SKM-1 treated with dmso at 0.1 percent for 144 hours (cell line): ENCODE results near the gene NRL.
"Not testable (repeated sequence)": the region's sequence is repeated elsewhere in the genome, so short reads cannot be mapped to it uniquely, and the experiment has no call there.

Experiments used
- DNase-seq: peaks from one replicate; lab custom pipeline; 2025; ENCODE audit not compliant: unreplicated experiment; lab: John Stamatoyannopoulos, UW

NRL gene

DNA sequence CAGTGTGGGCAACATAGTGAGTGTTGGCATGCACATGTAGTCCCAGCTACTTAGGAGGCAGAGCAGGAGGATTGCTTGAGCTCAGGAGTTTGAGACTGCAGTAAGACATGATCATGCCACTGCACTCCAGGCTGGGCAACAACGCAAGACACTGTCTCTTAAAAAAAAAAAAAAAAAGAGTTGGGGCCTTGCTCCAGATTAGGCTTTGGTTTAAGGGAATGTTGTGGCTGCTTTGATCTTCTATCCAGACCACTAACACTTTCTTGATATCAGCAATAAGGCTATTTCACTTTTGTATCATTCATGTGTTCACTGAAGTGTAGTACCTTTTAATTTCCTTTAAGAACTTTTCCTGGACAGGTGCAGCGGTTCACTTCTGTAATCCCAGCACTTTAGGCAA lies 12.9 kb upstream of the NRL start:
- no peak for DNase-seq

DNA sequence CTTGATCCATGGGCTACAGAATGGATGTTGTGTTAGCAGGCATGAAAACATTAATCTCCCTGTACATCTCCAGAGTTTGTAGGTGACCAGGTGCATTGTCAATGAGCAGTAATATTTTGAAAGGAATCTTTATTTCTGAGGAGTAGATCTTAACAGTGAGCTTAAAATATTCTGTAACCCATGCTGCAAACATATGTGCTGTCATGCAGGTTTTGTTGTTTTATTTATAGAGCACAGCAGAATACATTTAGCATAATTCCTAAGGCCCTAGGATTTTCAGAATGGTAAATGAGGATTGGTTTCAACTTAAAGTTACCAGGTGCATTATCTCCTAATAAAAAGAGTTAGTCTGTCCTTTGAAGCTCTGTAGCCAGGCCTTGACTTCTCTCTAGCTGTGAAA lies 12.2 kb upstream of the NRL start:
- no peak for DNase-seq

DNA sequence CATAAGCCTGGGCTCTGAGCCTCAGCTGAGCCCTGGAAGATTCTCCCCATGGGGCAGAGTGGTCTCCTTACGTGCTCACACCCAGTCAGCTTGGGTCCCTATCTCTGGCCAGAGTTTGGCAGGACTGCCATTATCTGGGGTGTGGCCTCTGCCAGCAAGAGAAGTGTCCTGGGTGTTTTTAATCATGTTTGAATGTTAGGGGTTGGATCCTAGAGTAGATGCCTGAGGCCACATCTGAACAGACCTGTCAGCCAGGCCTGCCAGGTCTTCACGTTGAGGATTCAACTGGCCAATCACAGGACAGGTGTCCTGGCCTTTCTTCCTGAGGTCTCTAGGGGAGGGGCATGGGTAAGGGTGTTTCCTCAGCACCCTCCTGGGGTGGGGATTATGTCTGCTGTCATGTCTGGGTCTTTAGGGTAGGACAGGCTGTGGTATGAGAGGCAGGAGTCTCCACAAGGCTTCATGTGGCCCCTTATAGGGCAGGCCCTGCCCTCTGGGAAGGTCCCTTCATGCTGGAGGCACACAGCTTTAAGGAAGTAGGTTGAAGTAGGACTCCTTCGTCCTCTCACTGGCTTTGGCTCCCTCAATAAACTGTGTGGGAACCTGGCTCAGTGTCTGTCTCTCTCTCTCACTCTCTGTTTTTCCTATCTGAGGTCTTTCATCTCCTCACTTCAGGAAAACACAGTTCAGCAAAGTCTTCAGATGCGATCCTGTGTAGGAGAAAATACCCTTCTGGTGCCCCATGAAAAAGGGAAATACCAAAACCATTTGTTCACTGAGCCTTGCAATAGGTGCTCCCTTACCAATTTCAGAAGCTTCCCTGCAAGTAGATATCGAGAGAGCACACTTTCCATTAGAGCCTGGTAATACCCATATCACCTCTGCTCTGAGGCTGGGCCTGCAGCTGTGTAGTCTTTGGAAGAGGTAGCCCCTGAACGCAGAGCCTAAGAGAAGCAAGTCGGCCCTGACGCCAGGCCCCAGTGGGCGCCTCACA lies 9.0 kb upstream of the NRL start:
- no peak for DNase-seq

DNA sequence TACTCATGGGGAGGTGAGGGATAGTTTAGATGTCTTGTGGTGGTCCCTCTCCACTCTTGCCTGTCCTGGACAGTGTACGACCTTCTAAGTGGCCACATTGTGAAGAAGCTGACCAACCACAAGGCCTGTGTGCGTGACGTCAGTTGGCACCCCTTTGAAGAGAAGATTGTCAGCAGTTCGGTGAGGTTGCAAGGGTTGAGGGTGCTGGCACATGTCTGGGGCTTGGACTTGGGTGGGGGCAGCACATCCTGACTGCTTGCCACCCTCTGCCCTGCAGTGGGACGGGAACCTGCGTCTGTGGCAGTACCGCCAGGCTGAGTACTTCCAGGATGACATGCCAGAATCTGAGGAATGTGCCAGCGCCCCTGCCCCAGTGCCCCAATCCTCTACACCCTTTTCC lies 8.1 kb upstream of the NRL start:
- no peak for DNase-seq

DNA sequence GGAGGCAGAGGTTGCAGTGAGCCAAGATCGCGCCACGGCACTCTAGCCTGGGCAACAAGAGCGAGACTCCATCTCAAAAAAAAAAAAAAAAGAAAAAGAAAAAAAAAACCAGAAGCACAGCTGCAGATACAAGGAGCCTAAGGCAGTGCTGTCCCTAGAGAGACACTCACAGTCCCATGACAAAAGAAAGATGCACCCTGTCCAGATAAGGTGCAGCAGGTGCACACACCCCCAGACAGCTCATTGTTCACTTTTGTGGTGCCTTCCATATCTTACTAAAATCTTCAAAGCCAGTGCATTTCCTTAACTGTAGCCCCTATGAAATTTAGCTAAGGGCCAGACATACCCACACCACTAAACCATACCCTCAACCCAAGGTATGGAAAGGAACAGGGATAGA lies 7.7 kb upstream of the NRL start:
- no peak for DNase-seq

DNA sequence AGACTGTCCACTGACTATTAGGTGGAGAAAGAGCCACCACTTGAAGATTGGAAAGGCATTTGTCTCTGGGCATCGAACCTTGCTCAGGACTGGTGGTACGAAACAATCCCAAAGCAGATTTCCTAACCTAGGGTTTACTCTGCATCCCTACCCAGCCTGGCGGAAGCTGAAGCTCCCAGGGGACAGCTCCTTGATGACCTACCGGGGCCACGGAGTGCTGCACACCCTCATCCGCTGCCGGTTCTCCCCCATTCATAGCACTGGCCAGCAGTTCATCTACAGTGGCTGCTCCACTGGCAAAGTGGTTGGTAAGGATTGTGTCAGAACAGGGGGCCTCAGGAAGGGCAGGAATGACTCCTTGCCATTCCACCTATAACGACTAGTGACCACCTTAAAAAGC lies 6.5 kb upstream of the NRL start:
- DNase-seq: no peak

DNA sequence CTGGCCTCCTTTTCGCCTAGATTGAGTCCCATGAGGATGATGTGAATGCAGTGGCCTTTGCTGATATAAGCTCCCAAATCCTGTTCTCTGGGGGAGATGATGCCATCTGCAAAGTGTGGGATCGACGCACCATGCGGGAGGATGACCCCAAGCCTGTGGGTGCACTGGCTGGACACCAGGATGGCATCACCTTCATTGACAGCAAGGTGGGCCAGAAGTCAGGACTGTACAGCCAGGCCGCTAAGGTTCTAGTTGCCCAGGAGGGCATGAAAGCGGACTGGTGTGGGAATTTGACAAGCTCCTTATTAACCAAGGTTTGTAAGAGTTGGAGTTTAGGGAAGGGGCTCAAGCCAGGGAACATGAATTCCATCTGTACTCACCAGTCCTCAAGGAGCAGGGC lies 4.9 kb upstream of the NRL start:
- DNase-seq: no peak

DNA sequence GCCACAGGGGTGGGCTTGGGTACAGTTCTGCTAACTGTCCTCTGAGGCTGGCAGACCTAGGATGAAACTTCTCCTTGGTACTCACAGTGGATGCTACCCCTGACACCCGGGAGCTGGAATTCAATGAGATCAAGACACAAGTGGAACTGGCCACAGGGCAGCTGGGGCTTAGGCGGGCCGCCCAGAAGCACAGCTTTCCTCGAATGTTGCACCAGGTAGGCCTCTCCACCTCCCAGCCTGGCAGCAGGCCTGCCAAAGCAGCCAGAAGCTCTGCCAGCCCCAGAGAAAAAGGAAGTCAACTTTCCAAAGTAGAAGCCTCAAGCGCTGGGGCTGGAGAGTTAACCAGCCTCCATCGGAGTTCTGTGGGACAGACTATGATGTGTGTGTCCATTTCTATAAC lies 2.4 kb upstream of the NRL start:
- no peak for DNase-seq

DNA sequence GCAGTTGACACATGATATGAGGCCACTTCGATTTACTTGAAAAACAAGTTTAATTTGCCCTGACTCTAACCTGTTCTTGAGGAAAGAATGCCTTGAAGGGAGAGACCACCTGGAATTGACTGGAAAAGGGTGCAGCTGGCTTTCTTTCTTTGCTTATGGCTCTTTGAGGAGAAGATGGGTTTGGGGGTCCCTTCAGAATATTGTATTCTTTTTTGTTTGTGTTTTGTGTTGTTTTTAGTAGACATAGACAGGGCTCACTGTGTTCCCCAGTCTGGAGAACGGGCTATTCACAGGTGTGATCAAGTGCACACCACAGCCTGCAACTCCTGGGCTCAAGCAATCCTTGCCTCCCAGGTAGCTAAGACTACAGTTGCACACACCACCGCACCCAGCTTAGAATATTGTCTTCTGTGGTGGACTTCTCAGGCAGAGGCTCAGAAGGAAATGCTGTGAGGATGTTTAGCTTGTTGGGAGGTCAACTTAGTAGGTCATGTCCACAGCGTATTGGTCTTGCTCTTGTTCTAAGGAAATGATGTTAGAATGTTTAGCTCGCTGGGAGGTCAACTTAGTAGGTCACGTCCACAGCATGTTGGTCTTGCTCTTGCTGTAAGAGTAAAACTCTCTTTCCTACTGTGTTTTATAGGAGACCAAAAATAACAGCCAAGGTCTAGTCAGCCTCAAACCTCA lies 1.5 kb upstream of the NRL start:
- DNase-seq: no peak

DNA sequence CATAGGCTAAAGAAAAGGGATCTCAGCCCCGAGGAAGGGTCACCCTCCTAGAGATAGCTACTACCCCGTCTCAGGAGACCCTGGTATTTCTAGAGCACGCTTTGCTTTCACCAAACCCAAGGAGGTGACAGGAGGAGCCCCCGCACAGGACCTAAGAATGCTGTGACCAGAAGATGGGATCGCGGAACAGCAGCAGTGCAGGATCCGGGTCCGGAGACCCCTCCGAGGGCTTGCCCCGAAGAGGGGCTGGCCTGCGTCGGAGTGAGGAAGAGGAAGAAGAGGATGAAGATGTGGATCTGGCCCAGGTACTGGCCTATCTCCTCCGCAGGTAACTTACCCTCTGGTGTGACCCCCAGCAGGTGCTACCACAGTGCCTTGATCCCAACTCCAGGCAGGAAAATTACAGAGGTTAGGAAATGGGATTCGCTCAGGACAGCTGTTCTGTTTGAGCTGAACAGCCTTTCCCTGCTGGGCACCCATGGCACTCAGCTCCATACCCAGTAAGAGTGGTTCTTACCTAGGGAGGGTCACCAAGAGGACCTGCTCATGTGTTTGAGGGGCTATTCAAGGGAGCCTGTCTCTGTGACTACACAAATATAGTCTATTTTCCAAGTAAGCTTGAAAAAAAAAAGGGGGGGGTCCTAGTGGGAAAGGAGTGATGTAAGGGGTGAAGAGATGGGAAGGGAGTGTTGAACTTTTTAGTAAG lies 826 bp upstream of the NRL start:
- DNase-seq: no peak

DNA sequence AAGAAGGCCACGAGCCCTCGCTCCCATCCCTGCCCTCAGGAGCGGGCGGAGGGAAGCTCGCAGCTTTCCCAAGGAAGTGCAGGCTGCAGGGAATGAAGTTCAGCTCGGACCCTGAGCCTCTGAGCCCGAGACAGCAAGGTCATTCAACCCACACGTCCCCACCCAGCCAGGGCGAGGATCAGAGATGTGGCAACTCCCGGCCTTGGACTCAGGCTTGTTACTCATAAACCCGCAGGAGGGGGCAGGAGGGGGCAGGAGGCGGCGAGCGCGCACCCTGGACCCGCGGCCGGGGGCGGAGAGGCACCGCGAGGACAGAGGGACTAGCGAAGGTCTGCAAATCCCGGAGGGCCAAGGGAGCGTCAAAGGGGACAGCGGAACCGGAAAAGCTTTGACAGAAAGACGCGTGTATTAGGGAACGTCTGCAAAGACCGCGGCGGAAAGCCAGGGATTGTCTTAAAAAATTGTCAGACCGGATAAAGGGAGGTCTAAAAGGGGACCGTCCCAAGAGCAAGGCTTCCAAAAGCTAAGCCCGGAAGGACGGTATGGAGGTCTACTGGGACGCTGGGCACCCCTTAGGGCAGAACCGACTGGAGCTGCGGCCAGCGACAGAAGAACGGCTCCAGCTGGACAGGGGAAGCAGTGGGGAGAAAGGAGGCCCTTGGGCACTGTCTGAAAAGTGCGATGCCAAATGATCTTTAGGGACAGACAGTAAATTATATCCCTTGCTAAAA lies 783 bp downstream of the NRL start:
- peak; percentile 80 for DNase-seq

DNA sequence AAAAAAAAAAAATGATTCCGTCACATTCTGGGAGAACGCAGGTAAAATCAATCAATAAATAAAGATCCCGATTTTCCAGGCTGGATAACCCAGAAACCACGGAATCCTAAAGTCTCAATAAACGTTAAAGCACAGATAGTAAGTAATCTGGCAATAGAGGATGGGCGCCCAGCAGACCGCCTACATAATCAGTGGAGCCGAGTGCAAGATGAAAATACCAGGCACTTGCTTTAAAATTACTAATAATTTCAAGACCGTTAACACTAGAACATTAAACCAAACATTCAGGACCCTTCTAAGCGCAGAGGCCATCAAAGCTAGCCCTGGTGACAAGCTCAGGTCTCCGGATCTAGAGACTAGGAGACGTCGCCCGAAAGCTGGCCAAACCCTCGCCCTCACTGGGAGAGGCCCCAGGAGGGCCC lies 1.4 kb downstream of the NRL start:
- DNase-seq: no peak

DNA sequence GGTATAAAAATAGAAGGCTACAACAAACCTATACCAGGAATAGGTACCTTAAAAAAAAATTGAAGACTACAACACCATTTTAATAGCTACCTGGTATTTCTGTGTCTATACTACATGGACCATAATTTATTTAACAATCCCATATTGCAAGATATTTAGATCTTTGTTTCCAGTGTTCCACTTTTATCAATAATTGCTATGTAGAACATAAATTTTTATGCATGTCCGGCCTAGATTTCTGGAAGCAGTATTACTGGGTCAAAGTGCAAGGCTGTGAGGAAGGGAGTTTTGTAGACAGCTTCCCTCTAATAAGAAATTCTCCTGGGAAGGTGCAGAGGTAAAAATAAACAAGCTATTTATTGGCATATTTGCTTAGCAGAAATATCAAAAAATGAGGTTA lies 4.2 kb downstream of the NRL start:
- no peak for DNase-seq

DNA sequence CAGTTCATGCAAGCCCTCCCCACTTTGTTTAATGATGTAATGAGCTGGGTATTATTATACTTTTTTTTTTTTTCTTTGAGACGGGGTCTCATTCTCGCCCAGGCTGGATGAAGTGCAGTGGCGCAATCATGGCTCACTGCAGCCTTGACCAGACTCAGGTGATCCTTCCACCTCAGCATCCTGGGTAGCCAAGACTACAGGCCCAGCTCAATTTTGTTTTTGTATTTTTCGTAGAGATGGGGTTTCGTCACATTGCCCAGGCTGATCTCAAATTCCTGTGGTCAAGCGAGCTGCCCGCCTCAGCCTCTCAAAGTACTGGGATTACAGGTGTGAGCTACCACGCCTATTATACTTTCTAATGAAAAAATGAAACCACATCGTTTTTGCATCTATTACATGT lies 4.7 kb downstream of the NRL start:
- DNase-seq: no peak

DNA sequence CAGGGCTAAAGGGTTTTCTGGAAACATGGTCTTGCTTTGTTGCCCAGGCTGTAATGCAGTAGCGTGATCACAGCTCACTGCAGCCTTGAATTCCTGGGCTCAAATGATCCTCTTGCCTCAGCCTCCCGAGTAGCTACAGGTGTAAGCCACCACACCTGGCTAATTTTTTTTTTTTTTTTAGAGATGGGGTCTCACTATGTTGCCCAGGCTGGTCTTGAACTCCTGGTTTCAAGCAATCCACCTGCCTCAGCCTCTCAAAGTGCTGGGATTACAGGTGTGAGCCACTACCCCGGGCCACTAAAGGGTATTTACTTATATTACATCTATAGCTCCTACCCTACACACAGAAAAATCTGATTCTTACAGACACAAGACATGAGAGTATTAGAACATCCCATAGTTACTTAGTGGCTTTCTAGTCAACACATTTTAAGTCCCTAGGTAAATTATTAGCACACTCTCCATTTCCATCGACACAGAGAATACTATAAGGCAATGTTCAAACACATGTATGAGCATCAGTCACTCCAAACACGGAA lies 6.3 kb downstream of the NRL start:
- no peak for DNase-seq

DNA sequence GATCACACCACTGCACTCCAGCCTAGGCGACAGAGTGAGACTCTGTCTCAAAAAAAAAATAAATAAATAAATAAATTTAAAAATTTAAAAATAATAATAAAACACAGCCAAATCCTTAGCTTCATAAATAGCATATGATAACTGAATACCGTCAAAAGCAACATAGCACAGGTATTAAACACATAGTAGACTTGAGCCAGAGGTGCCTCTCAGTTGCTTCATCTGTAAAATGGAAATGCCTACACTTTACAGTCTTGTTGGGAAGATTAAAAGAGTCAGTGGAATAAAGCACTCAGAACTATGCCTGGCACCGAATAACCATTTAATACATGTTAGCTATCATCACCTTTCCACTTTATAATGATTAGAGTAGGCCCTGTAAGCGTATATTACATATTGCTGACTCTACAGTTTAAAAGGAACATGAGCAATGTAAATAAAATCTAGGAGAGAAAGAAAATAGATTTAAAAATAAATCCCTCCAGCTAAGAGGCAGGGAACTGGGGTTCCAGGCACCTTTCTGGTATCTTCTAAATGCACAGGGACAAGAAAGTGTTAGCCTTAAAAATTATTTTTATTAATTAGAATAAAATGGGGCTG lies 8.0 kb downstream of the NRL start:
- DNase-seq: no peak

DNA sequence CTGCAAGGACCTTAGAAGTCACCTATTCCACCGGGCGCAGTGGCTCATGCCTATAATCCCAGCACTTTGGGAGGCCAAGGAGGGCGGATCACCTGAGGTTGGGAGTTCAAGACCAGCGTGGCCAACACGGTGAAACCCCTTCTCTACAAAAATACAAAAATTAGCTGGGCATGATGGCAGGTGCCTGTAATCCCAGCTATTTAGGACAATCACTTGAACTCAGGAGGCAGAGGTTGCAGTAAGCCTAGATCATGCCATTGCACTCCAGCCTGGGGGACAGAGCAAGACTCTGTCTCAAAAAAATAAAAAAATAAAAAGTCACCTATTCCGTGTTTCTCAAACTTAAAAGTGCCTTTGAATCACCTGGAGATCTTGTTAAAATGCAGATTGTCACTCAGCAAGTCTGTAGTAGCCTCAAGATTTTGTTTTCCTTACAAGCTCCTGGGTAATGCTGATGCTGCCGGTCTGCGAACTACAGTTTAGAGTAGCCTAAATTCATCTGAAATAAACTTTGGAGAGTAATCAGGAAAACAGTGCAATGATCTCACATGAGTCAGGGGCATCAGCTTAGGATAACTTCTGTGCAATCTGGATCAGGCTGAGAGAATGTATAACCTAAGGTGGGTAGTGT lies 9.0 kb downstream of the NRL start:
- DNase-seq: not testable (repeated sequence)

DNA sequence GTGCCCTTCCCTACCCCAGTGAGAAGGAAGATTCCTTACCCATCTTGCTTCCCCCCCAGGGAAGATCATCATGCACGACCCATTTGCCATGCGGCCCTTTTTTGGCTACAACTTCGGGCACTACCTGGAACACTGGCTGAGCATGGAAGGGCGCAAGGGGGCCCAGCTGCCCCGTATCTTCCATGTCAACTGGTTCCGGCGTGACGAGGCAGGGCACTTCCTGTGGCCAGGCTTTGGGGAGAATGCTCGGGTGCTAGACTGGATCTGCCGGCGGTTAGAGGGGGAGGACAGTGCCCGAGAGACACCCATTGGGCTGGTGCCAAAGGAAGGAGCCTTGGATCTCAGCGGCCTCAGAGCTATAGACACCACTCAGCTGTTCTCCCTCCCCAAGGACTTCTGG lies 11.3 kb downstream of the NRL start:
- DNase-seq: no peak

DNA sequence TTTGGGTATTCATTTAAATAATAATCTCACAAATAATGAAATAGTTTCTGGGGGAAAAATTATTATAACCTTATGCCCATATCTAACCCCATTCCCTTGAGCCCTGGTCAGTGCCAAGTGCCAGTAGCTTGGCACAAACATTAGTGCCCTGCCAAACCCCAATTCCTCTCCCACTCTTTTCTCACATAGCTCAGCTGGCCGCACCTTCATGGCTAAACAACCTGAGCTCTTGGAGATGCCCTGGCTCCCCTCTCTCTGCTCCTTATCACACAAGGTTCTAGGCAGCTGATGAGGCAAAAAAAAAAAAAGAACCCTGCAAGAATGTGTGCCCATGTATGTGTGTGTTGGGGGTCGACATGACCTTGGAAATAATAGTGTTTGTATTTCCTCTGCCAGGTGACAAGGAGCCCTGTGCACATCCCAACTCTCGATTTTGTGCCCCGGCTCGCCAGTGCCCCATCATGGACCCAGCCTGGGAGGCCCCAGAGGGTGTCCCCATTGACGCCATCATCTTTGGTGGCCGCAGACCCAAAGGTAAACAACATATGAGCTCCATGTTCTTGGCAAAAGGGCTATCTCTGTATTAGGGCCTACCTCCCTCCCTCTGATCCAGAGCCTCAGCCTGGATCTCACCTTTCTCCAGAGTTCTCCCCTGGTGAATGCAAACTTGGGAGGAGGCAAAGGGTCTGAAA lies 12.2 kb downstream of the NRL start:
- DNase-seq: no peak
